ENCODE measurements around the gene RABEP1.

DNA sequence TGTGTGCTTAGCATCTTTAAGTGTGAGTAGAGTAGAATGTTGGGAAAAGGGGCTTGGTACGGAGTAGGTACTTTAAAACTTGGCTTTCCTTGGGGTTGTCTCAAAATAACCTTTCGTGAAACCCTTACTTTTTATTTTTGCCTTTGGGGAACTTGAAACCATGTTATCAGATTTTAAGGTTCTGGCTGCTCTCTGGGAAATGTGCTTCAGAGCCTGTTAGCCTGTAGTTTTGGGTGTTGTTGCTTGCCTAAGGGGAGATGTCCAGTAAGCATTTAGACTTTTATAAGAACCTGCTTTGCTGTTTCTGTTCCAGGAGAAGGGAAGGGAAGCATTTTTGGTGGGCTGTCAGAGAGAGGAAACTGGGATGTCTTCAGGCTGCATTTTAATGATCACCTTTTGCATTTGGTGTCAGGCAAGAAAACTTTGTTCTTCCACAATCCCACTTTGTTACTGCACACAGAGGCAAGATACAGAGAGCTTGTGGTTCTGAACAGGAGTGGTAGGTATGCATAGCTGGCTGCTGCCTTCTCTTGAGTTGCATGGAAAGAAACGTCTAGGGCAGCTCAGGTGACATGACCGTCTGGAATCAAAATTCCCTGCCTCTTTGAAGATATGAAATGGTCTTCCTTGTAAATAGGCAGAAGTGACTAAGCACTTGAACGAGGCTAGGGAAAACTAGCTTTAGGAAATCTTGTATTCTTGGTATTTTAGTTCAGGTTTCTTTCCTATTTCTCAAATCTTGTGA lies 1.7 kb downstream of the RABEP1 start:
- TF ChIP-seq, protein P1, sequence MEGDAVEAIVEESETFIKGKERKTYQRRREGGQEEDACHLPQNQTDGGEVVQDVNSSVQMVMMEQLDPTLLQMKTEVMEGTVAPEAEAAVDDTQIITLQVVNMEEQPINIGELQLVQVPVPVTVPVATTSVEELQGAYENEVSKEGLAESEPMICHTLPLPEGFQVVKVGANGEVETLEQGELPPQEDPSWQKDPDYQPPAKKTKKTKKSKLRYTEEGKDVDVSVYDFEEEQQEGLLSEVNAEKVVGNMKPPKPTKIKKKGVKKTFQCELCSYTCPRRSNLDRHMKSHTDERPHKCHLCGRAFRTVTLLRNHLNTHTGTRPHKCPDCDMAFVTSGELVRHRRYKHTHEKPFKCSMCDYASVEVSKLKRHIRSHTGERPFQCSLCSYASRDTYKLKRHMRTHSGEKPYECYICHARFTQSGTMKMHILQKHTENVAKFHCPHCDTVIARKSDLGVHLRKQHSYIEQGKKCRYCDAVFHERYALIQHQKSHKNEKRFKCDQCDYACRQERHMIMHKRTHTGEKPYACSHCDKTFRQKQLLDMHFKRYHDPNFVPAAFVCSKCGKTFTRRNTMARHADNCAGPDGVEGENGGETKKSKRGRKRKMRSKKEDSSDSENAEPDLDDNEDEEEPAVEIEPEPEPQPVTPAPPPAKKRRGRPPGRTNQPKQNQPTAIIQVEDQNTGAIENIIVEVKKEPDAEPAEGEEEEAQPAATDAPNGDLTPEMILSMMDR (IDR thresholded peaks at IDR 0.05; ENCODE audit: poor library complexity), result no peak
- TF ChIP-seq EZH2 (IDR thresholded peaks at IDR 0.05; ENCODE audit: borderline replicate concordance), result no peak
